ENCODE measurements around the gene UQCR10.

DNA sequence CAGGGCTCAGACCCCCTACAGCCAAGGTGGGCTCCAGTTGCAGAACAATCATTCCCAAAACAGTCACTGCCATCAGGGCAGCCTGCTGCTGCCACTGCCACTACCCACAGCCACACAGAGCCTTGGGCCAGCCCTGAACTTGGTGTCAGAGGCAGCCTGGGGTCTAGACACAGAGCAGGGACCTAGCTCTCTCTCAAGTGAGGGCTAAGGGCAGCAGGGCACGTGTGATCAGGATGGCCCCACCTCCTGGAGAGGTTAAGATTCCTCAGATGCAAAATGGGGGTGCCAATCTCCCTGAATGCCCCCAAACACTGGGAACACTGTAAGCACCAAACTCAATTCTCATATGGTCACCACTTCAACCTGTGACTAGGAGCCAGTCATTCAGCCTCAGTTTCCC, 31.8 kb upstream of the UQCR10 start:
- TF ChIP-seq GATA2 (IDR thresholded peaks at IDR 0.05; ENCODE audit: low read depth, low read length) (no peak), GATA3 (IDR thresholded peaks at IDR 0.05; ENCODE audit: low read depth, low read length) (no peak)
